ENCODE data around the gene ZFPM1.

DNA sequence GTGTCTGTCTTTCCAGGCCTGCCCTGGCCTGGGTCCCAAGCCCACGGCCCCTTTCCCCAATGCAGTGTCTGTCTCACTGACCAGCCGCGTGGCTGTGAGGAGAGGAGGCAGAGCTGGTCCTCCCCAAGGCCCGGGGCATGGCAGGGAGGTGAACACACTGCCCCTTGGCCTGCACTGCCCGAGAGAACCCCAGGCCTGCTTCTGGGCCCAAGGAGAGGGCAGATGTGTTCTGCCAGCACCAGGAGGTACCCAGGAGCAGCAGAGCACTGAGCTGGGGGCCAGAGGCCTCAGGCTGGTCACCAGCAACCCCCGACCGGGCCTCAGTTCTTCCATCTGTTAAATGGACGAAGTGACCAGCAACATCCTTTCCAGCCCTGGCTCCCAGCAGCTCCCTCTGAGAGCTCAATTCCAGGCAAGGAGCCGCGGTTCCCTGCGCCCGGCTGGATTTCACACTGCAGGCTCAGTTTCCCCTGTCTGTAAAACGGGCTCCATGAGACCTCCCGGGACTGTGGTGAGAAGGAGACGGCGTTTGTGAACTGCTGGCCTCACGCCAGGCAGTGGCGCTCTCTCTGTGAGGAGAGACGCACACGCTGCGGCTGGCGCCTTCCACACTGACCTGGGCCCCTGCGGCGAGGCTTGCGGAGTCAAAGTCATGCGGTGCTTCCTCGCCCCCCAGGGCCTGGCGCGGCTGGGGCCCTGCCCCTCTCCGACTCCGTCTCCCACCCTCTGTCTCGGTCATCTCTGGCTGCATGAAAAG is 8.1 kb upstream of the ZFPM1 start:
- no peak for TF ChIP-seq EZH2 (IDR thresholded peaks at IDR 0.05; ENCODE audit: low read depth, unreplicated experiment)
- TF ChIP-seq, protein P1, sequence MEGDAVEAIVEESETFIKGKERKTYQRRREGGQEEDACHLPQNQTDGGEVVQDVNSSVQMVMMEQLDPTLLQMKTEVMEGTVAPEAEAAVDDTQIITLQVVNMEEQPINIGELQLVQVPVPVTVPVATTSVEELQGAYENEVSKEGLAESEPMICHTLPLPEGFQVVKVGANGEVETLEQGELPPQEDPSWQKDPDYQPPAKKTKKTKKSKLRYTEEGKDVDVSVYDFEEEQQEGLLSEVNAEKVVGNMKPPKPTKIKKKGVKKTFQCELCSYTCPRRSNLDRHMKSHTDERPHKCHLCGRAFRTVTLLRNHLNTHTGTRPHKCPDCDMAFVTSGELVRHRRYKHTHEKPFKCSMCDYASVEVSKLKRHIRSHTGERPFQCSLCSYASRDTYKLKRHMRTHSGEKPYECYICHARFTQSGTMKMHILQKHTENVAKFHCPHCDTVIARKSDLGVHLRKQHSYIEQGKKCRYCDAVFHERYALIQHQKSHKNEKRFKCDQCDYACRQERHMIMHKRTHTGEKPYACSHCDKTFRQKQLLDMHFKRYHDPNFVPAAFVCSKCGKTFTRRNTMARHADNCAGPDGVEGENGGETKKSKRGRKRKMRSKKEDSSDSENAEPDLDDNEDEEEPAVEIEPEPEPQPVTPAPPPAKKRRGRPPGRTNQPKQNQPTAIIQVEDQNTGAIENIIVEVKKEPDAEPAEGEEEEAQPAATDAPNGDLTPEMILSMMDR (conservative IDR thresholded peaks at IDR 0.05; ENCODE audit: low read depth in 2 of 2) = peak in 1 of 2 experiments; percentile 52; a peak in 2 of 4 replicates

Measured in GM23338 (cell line).